SK-N-SH treated with all-trans-retinoic acid at 6 μM for 48 hours (cell line): ENCODE data around the gene SAMD1.
"Not testable (repeated sequence)": the region's sequence is repeated elsewhere in the genome, so short reads cannot be mapped to it uniquely, and the experiment has no call there.

Source experiments
- ARNTL ChIP-seq: fragments of 450-650 bp; formaldehyde crosslinking; IDR thresholded peaks from 2 replicates; pipeline ENCODE4 v1.5.0; 2020; ENCODE audit warnings: low read depth, mild to moderate bottlenecking, moderate library complexity, borderline replicate concordance
- ESRRG ChIP-seq: fragments of 250-450 bp; sonication (Bioruptor Pico); IDR thresholded peaks from 2 replicates; pipeline ENCODE4 v1.6.1; 2021; ENCODE audit warnings: mild to moderate bottlenecking
- GLIS3 ChIP-seq: fragments of 250-450 bp; sonication (Bioruptor Pico); IDR thresholded peaks from 2 replicates; pipeline ENCODE4 v1.5.0; 2020; ENCODE audit warnings: mild to moderate bottlenecking, moderate library complexity
- PATZ1 ChIP-seq: fragments of 250-450 bp; sonication (Bioruptor Pico); IDR thresholded peaks from 2 replicates; pipeline ENCODE4 v1.8.0; 2020; ENCODE audit warnings: mild to moderate bottlenecking, moderate library complexity, borderline replicate concordance
- RARB ChIP-seq: fragments of 250-450 bp; sonication (Bioruptor Pico); IDR thresholded peaks from 2 replicates; pipeline ENCODE4 v1.8.0; 2021; ENCODE audit warnings: mild to moderate bottlenecking, moderate library complexity
- TCF4 ChIP-seq: fragments of 250-450 bp; sonication (Bioruptor Pico); IDR thresholded peaks from 2 replicates; pipeline ENCODE4 v1.8.0; 2021; ENCODE audit warnings: mild to moderate bottlenecking, moderate library complexity, borderline replicate concordance
- ZC3H10 ChIP-seq: fragments of 250-450 bp; sonication (Bioruptor Pico); IDR thresholded peaks from 2 replicates; pipeline ENCODE4 v1.5.1; 2021; ENCODE audit warnings: mild to moderate bottlenecking, moderate library complexity
- ZFP3 ChIP-seq: fragments of 250-450 bp; sonication (Bioruptor Pico); IDR thresholded peaks from 2 replicates; pipeline ENCODE4 v1.5.0; 2020; ENCODE audit warnings: mild to moderate bottlenecking, moderate library complexity
- ZFP30 ChIP-seq: fragments of 450-650 bp; formaldehyde crosslinking; IDR thresholded peaks from 2 replicates; pipeline ENCODE4 v1.5.0; 2022; ENCODE audit warnings: mild to moderate bottlenecking, moderate library complexity
- ZNF8 ChIP-seq: fragments of 450-650 bp; formaldehyde crosslinking; IDR thresholded peaks from 2 replicates; pipeline ENCODE4 v1.5.0; 2020; ENCODE audit warnings: mild to moderate bottlenecking, moderate library complexity
- TF ChIP-seq, protein P1 (sequence below): fragments of 250-450 bp; sonication (Bioruptor Pico); IDR thresholded peaks from 2 replicates; pipeline ENCODE4 v1.5.0; 2020; ENCODE audit warnings: mild to moderate bottlenecking, moderate library complexity

GRCh38 chr19:14050961-14051360 lies 39.6 kb downstream of the SAMD1 start:
- TF ChIP-seq ZC3H10 (CRISPR knock-in tag); ESRRG; ZFP30 (CRISPR knock-in tag); ZFP3 (CRISPR knock-in tag); TCF4 (CRISPR knock-in tag); ARNTL (CRISPR knock-in tag); GLIS3 (CRISPR knock-in tag); PATZ1 (CRISPR knock-in tag); RARB; ZNF8 (CRISPR knock-in tag): not testable (repeated sequence)
- TF ChIP-seq, protein P1, sequence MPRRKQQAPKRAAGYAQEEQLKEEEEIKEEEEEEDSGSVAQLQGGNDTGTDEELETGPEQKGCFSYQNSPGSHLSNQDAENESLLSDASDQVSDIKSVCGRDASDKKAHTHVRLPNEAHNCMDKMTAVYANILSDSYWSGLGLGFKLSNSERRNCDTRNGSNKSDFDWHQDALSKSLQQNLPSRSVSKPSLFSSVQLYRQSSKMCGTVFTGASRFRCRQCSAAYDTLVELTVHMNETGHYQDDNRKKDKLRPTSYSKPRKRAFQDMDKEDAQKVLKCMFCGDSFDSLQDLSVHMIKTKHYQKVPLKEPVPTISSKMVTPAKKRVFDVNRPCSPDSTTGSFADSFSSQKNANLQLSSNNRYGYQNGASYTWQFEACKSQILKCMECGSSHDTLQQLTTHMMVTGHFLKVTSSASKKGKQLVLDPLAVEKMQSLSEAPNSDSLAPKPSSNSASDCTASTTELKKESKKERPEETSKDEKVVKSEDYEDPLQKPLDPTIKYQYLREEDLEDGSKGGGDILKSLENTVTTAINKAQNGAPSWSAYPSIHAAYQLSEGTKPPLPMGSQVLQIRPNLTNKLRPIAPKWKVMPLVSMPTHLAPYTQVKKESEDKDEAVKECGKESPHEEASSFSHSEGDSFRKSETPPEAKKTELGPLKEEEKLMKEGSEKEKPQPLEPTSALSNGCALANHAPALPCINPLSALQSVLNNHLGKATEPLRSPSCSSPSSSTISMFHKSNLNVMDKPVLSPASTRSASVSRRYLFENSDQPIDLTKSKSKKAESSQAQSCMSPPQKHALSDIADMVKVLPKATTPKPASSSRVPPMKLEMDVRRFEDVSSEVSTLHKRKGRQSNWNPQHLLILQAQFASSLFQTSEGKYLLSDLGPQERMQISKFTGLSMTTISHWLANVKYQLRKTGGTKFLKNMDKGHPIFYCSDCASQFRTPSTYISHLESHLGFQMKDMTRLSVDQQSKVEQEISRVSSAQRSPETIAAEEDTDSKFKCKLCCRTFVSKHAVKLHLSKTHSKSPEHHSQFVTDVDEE (CRISPR knock-in tag): not testable (repeated sequence)
